ENCODE data around the gene DDX55. TPM values are rescaled to one million over a fixed set of nuclear protein-coding genes. Genes with fewer than 3 reads are reported as not detected.
"Not testable (repeated sequence)": the region's sequence is repeated elsewhere in the genome, so short reads cannot be mapped to it uniquely, and the experiment has no call there.

The DDX55 gene
- total RNA-seq, 4 donors from 2014 or later, result 6.2 to 9.4 (median 7.4) TPM

DNA sequence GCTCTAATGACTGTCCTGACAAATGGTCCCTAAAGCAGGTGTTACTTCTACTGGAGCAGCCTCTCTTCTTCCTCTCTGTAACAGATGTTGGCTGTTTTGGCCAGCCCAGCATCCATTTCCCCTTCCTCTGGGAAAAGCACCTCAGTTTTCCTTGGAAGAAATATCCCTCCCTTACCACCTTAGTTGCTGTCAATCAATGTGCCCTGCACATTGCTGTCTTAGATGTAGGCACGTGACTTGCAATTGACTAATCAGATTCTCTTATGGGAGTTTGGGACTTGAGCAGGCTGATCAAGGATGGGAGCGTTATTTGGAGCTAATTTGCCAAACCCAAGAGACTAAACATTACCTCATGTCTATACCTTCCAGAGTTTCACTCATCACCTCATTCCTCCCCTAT is 29.5 kb upstream of the DDX55 start:
- H3K27me3 ChIP-seq, result no peaks in the 10 kb centered on the region
- intact Hi-C loops (cut with DNase I; ENCODE audit: low total_unique reads), result no loop called here
- no peak overlapping the region for H3K27ac ChIP-seq
- no peak for TF ChIP-seq CTCF (IDR thresholded peaks at IDR 0.05 in 4 of 5, conservative IDR thresholded peaks at IDR 0.05 in 1 of 5)
- no peak for TF ChIP-seq POLR2A (IDR thresholded peaks at IDR 0.05)
- no peak for DNase-seq
- in situ Hi-C loops (cut with MboI; ENCODE audit: low sequenced_read_pairs in 4 of 4), result no loop called here
- peaks cover 0 to 4% of the 10 kb centered on the region in 2 donors for H3K36me3 ChIP-seq
- H3K4me1 ChIP-seq, result peaks cover 0 to 2% of the 10 kb centered on the region in 2 donors
- H3K4me3 ChIP-seq, result no peak overlapping the region
- H3K9me3 ChIP-seq, result no peaks in the 10 kb centered on the region
- no peak for ATAC-seq

DNA sequence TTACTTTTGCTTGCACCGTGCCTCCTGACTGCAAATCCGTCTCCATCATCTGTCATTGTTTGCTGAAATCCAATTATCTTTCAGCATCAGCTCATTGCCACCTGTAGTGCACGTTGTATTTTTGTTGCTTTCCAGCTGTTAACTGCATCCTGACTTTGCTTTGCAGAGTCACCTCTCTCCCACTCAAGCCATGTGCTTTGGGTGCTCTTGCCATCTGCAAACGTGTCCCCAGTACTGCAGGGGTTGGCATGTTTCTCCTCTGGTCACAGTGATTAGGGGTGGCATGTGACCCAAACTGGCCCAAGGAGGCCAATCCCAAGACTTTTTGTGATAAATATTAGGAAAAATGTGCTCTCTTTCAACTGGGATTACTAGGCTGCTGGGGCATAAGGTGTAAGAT is 28.0 kb upstream of the DDX55 start:
- H3K4me1 ChIP-seq, result peaks cover 0 to 2% of the 10 kb centered on the region in 2 donors
- no peak overlapping the region for H3K4me3 ChIP-seq
- H3K27me3 ChIP-seq, result no peaks in the 10 kb centered on the region
- no peak for DNase-seq
- in situ Hi-C loops (cut with MboI; ENCODE audit: low sequenced_read_pairs in 4 of 4), result no loop called here
- peaks cover 0 to 4% of the 10 kb centered on the region in 2 donors for H3K36me3 ChIP-seq
- no peak for TF ChIP-seq CTCF (IDR thresholded peaks at IDR 0.05 in 4 of 5, conservative IDR thresholded peaks at IDR 0.05 in 1 of 5)
- TF ChIP-seq POLR2A (IDR thresholded peaks at IDR 0.05), result no peak
- intact Hi-C loops (cut with DNase I; ENCODE audit: low total_unique reads), result no loop called here
- no peaks in the 10 kb centered on the region for H3K9me3 ChIP-seq
- no peak overlapping the region for H3K27ac ChIP-seq
- ATAC-seq, result no peak

- no peak overlapping the region for H3K4me3 ChIP-seq
- TF ChIP-seq CTCF (IDR thresholded peaks at IDR 0.05 in 4 of 5, conservative IDR thresholded peaks at IDR 0.05 in 1 of 5) (no peak), POLR2A (IDR thresholded peaks at IDR 0.05) (no peak)
- peaks cover 0 to 4% of the 10 kb centered on the region in 2 donors for H3K36me3 ChIP-seq
- ATAC-seq, result no peak
- in situ Hi-C loops (cut with MboI; ENCODE audit: low sequenced_read_pairs in 4 of 4) (no loop called here), intact Hi-C loops (cut with DNase I; ENCODE audit: low total_unique reads) (no loop called here)
- H3K27ac ChIP-seq, result no peak overlapping the region
- no peak for DNase-seq
- no peaks in the 10 kb centered on the region for H3K27me3 ChIP-seq
- H3K4me1 ChIP-seq, result no peaks in the 10 kb centered on the region
- no peaks in the 10 kb centered on the region for H3K9me3 ChIP-seq
These were observed 25.3 kb upstream of the DDX55 start for GRCh38 chr12:123576611-123577010.

GRCh38 chr12:123578243-123578642 is 23.7 kb upstream of the DDX55 start:
- ATAC-seq (no peak), DNase-seq (no peak)
- in situ Hi-C loops (cut with MboI; ENCODE audit: low sequenced_read_pairs in 4 of 4), result no loop called here
- H3K27me3 ChIP-seq, result no peaks in the 10 kb centered on the region
- no peaks in the 10 kb centered on the region for H3K9me3 ChIP-seq
- no peak overlapping the region for H3K4me3 ChIP-seq
- no peak for TF ChIP-seq POLR2A (IDR thresholded peaks at IDR 0.05)
- TF ChIP-seq CTCF (IDR thresholded peaks at IDR 0.05 in 4 of 5, conservative IDR thresholded peaks at IDR 0.05 in 1 of 5), result no peak
- H3K36me3 ChIP-seq, result peaks cover 0 to 4% of the 10 kb centered on the region in 2 donors
- H3K27ac ChIP-seq, result no peak overlapping the region
- intact Hi-C loops (cut with DNase I; ENCODE audit: low total_unique reads), result no loop called here
- peaks cover 14% of the 10 kb centered on the region in 2 donors for H3K4me1 ChIP-seq

DNA sequence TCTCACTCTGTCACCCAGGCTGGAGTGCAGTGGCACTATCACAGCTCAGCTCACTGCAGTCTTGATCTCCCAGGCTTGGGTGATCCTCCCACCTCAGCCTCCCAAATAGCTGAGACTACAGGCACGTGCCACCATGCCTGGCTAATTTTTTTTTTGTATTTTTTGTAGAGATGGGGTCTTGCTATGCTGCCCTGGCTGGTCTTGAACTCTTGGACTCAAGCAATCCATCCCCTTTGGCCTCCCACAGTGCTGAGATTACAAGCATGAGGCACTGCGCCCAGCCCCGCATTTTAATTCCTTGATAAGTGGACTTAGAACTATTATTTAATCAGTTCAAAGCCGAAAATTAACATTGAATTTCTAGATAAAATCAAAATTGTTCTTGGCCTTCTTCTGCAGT is 23.1 kb upstream of the DDX55 start:
- in situ Hi-C loops (cut with MboI; ENCODE audit: low sequenced_read_pairs in 4 of 4); DNase-seq; ATAC-seq; H3K9me3 ChIP-seq; H3K36me3 ChIP-seq; H3K4me3 ChIP-seq; H3K27me3 ChIP-seq; intact Hi-C loops (cut with DNase I; ENCODE audit: low total_unique reads); H3K27ac ChIP-seq: not testable (repeated sequence)
- peaks cover 16 to 18% of the 10 kb centered on the region in 2 donors for H3K4me1 ChIP-seq
